HG02759 (cell line): ENCODE results near the gene DGUOK.

ENCODE experiments used
- ATAC-seq: cut with Tn5 transposase; IDR thresholded peaks from one replicate; pipeline ENCODE4 v1.9.1; 2021; ENCODE audit warnings: mild to moderate bottlenecking, moderate library complexity; ENCODE audit not compliant: unreplicated experiment

Gene DGUOK

DNA sequence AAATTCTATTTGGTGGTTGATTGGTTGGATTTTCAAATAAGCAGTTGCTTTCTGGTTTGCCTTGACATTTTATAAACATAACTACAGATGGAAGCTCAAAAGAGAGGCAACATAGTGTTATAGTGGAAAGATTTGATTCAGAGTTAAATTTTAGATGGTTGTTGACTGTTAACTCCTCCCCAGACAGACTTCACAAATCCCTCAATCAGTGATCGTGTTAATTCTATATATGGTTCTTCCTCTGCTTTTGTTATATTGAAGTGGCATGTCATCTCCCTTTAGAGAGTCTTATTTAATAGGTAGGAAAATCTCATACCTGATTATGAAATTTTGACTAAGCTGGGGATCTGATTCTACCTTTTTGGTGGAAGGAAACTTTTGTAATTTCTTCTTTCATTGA is 19.5 kb downstream of the DGUOK start:
- no peak for ATAC-seq

DNA sequence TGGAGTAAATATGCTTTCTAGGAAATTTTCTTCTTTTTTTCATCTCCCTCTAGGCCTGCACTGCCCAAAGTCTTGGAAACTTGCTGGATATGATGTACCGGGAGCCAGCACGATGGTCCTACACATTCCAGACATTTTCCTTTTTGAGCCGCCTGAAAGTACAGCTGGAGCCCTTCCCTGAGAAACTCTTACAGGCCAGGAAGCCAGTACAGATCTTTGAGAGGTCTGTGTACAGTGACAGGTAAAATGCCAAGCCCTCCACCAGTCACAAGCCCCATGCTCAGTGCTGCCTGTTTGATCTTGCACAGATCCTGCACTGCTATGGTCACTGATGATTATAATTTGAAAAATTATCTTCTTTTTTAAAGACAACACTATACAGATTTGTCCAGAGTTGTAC is 20.0 kb downstream of the DGUOK start:
- ATAC-seq, result no peak

DNA sequence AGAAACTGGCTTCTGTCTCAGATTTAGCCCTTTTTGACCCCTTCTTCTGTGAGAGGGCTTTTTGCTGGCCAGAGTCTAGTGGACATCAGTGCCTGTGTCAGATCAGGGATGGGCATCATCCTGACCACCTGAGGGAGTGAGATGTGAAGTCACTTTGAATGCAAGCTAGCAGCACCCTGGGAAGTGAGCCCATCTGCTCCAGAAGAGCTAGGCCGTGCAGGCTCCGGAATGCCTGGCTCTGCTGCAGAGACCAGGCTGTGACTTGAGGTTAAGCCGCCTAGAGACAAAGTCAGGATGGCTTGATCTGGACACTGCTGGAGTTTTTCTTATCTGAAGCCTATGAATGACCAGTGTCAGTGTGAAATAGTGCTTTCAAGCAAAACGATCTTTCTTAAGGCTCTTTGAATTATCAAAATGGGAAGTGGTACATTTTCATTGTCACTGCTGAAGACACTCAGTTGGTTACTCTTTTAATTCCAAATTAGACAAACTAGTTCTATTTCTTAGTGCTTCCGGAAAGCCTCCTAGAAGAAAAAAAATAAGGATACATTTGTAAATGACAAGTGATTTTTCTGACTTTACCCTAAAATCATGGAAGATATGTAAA is 20.8 kb downstream of the DGUOK start:
- no peak for ATAC-seq

DNA sequence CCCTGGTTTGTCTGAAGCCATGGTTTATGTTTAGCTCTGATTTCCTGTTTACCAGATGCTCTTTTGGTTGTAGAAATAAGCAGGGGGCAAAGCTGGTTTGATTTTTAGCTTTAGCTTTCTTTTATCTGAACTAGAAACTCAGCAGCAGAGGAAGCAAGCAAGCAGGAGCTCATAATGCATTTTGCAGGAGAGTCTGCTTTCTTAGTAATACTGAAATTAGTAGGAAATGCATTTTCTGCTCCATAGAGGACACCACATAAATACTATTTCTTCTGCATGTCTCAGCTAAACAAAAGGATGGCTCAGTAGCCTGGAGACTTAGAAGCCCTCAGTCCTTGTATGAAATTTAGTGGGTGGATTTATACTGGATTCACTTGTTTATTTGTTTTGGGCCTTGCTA is 23.1 kb downstream of the DGUOK start:
- ATAC-seq, result no peak

- ATAC-seq, result no peak
These were observed 26.1 kb downstream of the DGUOK start for GRCh38 chr2:73952499-73953446.

DNA sequence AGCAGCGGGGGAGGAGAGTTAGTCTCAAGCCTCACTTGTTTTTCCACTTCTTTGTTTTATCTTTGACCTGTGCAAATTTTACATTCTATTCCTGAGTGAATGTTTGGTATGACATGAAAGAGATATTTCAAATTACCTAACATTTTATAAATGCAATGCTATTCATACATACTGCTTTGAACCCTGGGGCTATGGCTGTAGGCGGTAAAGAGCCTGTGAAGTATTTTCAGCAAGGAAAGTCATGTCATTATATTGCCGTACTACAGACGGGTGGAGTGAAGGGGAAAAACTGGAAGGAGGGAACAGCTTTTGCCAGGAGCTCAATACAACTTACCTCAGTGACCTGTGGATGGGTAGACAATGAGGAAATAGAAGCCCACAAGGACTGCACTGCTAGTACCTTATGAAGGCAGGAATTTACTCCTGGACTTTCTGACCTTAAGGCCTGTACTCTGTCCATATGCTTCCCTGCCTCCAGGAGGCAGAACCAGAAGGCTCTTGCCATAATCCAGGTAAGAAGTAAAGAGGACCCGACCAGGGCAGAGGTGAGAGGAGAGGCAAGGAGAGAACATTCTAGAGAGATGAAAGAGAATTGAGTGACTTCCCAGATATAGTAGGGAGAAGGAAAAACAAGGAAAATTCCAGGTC is 29.7 kb downstream of the DGUOK start:
- no peak for ATAC-seq

DNA sequence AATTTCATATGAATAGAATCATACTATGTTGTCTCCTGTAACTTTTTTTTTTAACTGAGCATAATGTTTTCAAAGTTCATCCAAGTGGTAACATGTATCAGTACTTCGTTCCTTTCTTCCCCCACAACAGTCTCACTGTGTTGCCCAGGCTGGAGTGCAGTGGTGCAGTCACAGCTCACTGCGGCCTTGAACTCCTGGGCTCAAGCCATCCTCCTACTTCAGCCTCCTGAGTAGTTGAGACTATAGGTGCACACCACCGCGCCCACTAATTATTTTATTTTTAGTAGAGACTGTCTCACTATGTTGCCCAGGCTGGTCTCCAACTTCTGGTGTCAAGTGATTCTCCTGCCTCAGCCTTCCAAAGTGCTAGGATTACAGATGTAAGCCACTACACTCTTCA is 34.6 kb downstream of the DGUOK start:
- ATAC-seq, result no peak

GRCh38 chr2:73961823-73962615 is 35.3 kb downstream of the DGUOK start:
- no peak for ATAC-seq

- ATAC-seq, result no peak
These were observed 36.1 kb downstream of the DGUOK start for GRCh38 chr2:73962798-73963197.

GRCh38 chr2:73963385-73964120 is 36.9 kb downstream of the DGUOK start:
- peak; percentile 54 for ATAC-seq

GRCh38 chr2:73964223-73964622 is 37.5 kb downstream of the DGUOK start:
- no peak for ATAC-seq

DNA sequence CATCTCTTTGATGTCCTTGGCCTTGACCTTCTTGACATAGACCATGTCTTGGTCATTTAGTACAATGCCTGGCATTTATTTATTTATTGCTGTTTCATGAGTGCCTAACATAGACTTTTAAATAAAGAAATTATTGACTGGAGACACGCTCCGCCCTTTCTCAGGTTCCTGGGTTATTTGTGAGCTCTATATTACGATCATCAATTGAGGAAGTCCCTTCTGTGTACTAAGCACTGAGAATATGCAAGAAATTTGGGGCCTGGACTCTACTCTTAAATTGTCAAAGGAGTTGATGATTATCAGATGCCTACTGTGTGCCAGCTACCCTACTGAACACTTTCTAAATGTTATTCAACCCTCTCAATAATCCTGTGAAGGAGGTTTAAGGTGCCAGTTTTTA is 38.4 kb downstream of the DGUOK start:
- no peak for ATAC-seq

GRCh38 chr2:73968357-73968937 is 41.8 kb downstream of the DGUOK start:
- ATAC-seq, result no peak

DNA sequence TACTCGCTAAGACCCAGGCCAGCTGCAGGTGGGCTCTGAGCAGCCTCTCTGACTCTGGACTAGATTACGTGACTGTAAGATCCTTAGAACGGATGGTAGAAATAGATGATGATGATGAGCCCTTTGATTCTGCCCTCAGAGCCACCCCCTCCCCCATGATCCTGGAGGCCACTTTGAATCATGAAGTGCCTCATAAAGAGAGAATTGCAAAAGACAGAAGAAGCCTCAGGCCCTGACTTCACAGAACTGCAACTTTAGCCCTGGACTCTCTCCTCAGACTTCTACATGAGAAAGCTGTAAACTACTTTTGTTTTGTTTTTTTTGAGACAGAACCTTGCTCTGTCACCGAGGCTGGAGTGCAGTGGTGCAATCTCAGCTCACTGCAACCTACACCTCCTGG is 42.7 kb downstream of the DGUOK start:
- ATAC-seq, result no peak

GRCh38 chr2:73970141-73970803 is 43.6 kb downstream of the DGUOK start:
- no peak for ATAC-seq

DNA sequence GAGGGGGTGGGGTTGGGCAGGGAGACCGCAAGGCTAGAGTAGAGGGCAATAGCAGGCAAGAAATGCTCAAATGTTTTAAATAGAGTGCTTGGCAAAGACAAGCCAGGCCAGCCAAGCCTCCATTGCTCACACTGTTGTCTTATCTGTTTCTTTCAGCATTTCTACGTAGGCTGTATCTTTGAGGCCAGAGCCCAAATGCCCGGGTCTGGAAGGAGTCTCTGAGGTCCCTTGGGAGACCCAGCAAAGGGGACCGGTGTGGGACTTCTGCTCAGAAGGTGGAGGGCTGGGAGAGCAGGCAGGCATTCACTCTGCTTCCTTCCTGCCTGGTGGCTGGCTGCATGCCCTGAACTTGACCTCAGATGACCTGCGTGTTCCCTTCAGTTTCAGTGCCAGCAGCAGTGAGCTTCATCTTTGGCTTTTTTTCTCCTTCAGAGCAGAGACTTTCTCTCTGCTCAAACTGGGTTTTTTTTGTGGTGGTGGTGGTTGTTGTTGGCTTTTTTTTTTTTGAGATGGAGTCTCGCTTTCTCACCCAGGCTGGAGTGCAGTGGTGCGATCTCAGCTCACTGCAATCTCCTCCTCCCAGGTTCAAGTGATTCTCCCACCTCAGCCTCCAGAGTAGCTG is 44.3 kb downstream of the DGUOK start:
- ATAC-seq, result peak; percentile 84

DNA sequence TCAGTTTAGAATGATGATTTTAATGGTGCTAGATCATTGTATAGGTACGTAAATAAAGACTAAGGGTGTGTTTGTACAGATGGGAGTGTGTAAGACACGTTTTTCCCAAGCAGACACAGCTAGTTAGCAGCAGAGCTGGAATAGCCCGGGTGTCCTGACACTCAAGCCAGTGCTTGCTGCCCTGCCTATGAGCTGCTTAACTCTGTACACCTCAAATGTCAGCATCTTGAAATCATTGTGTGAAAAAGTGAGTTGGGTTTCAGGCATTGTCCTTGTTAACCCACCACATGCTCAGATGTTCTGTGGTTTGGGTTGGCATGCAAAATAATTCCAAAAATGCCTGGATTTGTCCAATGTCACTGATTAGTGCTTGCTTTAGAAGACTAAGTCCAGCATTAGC is 45.0 kb downstream of the DGUOK start:
- ATAC-seq, result no peak

DNA sequence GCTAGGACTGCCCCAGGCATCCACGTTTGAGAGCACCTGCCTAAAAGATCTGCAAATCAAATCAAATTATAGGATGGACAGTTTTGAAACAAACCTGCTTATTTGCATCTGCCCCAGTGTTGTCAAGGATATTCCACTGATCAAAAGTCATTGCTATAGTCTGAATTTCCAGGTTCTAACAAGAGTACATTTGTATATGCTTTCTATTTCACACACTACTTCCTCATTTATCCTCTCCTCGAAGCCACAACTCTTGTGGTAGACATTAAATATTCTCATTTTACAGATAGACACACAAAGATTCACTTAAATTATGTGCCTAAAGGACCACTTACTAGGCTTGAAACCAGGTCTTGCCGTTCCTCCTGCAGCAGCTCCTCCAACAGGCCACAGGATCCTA is 46.2 kb downstream of the DGUOK start:
- ATAC-seq, result peak; percentile 31

DNA sequence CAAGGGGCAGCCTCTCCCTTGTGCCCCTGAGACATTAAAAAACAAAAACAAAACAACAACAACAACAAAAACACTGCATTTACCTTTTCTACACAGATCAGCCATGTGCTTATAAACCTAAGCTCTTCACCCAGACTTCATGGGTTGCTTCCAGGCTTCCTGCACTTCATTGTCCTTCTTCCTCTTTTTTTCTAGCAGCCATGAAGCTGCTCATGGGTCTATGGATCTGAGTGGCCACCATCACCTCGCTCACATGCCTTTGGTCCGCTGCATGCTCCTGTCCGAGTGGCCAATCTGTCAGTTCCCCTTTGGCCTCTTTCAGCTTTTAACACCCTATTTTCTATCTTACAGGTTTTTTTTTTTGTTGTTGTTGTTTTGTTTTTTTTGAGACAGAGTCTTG is 49.1 kb downstream of the DGUOK start:
- ATAC-seq, result no peak
